ENCODE results near the gene DGAT2.
A peak's percentile ranks its signal among the peaks of the same experiment; 100 is the strongest.

Gene DGAT2

GRCh38 chr11:75757651-75758050, 10.9 kb upstream of the DGAT2 start:
- no peak for TF ChIP-seq CTCF (conservative IDR thresholded peaks at IDR 0.05; ENCODE audit: low read depth)
- DNase-seq (ENCODE audit: low spot score): no peak
- POLR2A ChIA-PET (ENCODE audit: low non-redundant PET): no interaction called here
- CTCF ChIA-PET: no interaction called here
- no peak overlapping the region for H3K27ac ChIP-seq

GRCh38 chr11:75759832-75760231, 8.7 kb upstream of the DGAT2 start:
- no peak for DNase-seq (ENCODE audit: low spot score)
- ChIA-PET POLR2A (ENCODE audit: low non-redundant PET) (no interaction called here), CTCF (interaction anchor here (0.6 to 1.4 kb wide), 3 partner anchors 10 to 43 kb away, joined by 3 to 4 read pairs (median 3); no protein-coding TSS in a partner anchor)
- no peak for TF ChIP-seq CTCF (conservative IDR thresholded peaks at IDR 0.05; ENCODE audit: low read depth)
- H3K27ac ChIP-seq: no peak overlapping the region

GRCh38 chr11:75760243-75760642, 8.3 kb upstream of the DGAT2 start:
- POLR2A ChIA-PET (ENCODE audit: low non-redundant PET): no interaction called here
- H3K27ac ChIP-seq: no peak overlapping the region
- CTCF ChIA-PET: interaction anchor here (0.8 to 1.4 kb wide), 2 partner anchors 9 to 43 kb away, joined by 3 to 4 read pairs; no protein-coding TSS in a partner anchor

GRCh38 chr11:75760710-75761493, 7.7 kb upstream of the DGAT2 start:
- H3K27ac ChIP-seq: no peak overlapping the region
- ChIA-PET POLR2A (ENCODE audit: low non-redundant PET) (no interaction called here), CTCF (interaction anchor here (0.6 to 1.4 kb wide), 3 partner anchors 8 to 307 kb away, joined by 3 to 4 read pairs (median 3); no protein-coding TSS in a partner anchor)
- DNase-seq (ENCODE audit: low spot score): peak; percentile 28
- no peak for TF ChIP-seq CTCF (conservative IDR thresholded peaks at IDR 0.05; ENCODE audit: low read depth)

More at GRCh38 chr11:75760243-75760642, 8.3 kb upstream of the DGAT2 start:
- no peak for TF ChIP-seq CTCF (conservative IDR thresholded peaks at IDR 0.05; ENCODE audit: low read depth)
- no peak for DNase-seq (ENCODE audit: low spot score)

GRCh38 chr11:75762158-75762557, 6.4 kb upstream of the DGAT2 start:
- ChIA-PET CTCF (interaction anchor here (0.6 kb wide), 1 partner anchor 151 kb away, joined by 3 read pairs; no protein-coding TSS in a partner anchor), POLR2A (ENCODE audit: low non-redundant PET) (no interaction called here)
- no peak overlapping the region for H3K27ac ChIP-seq

GRCh38 chr11:75762885-75763284, 5.7 kb upstream of the DGAT2 start:
- H3K27ac ChIP-seq: no peak overlapping the region
- TF ChIP-seq CTCF (conservative IDR thresholded peaks at IDR 0.05; ENCODE audit: low read depth): no peak
- ChIA-PET POLR2A (ENCODE audit: low non-redundant PET) (no interaction called here), CTCF (interaction anchor here (0.5 to 0.6 kb wide), 2 partner anchors 8 to 16 kb away, joined by 3 to 7 read pairs; no protein-coding TSS in a partner anchor)
- DNase-seq (ENCODE audit: low spot score): no peak

More at GRCh38 chr11:75762158-75762557, 6.4 kb upstream of the DGAT2 start:
- no peak for TF ChIP-seq CTCF (conservative IDR thresholded peaks at IDR 0.05; ENCODE audit: low read depth)
- no peak for DNase-seq (ENCODE audit: low spot score)
